Chondrocyte (in vitro differentiated cells): Measurements from ENCODE around the gene FAM120B. TPM values are rescaled to one million over a fixed set of nuclear protein-coding genes. Genes with fewer than 3 reads are reported as not detected.
"Not testable (repeated sequence)": the region's sequence is repeated elsewhere in the genome, so short reads cannot be mapped to it uniquely, and the experiment has no call there.

ENCODE experiments used
- DNase-seq: peaks from one replicate; pipeline ENCODE4 v3.0.0; 2021; ENCODE audit warnings: mixed read lengths, low spot score
- H3K27ac Mint-ChIP-seq: one replicate; pipeline ENCODE4 v1.8.0; 2021; ENCODE audit warnings: mild to moderate bottlenecking, moderate library complexity, mixed read lengths; ENCODE audit not compliant: unreplicated experiment
- H3K27me3 Mint-ChIP-seq: 2 replicates; pipeline ENCODE4 v1.8.0; 2021; ENCODE audit warnings: low read depth, mixed read lengths
- H3K36me3 Mint-ChIP-seq: 2 replicates; pipeline ENCODE4 v1.8.0; 2021; ENCODE audit warnings: low read depth, mixed read lengths
- H3K4me1 Mint-ChIP-seq: 2 replicates; pipeline ENCODE4 v1.8.0; 2021; ENCODE audit warnings: low read depth, mild to moderate bottlenecking, mixed read lengths
- H3K4me3 Mint-ChIP-seq: one replicate; pipeline ENCODE4 v1.8.0; 2021; ENCODE audit warnings: mild to moderate bottlenecking, moderate library complexity, mixed read lengths; ENCODE audit not compliant: unreplicated experiment
- H3K9me3 Mint-ChIP-seq: 2 replicates; pipeline ENCODE4 v1.8.0; 2021; ENCODE audit warnings: low read depth, mixed read lengths
- CTCF ChIP-seq: fragments of 200-600 bp; sonication (generic); IDR thresholded peaks from 2 replicates; pipeline ENCODE4 v1.5.0; 2021; ENCODE audit warnings: antibody characterized with exemption, mild to moderate bottlenecking, moderate library complexity
- total RNA-seq: library from RNA; stranded (reverse); gene quantifications from 3 replicates; pipeline ENCODE4 v1.2.1, GENCODE V29; 2021

Gene FAM120B
- total RNA-seq, 1 donor from 2014 or later = 26.8 TPM

GRCh38 chr6:170346649-170347048 lies 40.1 kb downstream of the FAM120B start:
- no peak overlapping the region for H3K27ac Mint-ChIP-seq
- peaks cover 13% of the 10 kb centered on the region for H3K9me3 Mint-ChIP-seq
- no peak for DNase-seq
- H3K36me3 Mint-ChIP-seq = peaks cover 30% of the 10 kb centered on the region
- H3K4me1 Mint-ChIP-seq = peaks cover 31% of the 10 kb centered on the region
- H3K27me3 Mint-ChIP-seq = no peaks in the 10 kb centered on the region
- H3K4me3 Mint-ChIP-seq = no peak overlapping the region
- TF ChIP-seq CTCF = no peak

GRCh38 chr6:170347091-170347490 lies 40.5 kb downstream of the FAM120B start:
- Mint-ChIP-seq H3K4me1 (peaks cover 31% of the 10 kb centered on the region), H3K27me3 (no peaks in the 10 kb centered on the region), H3K4me3 (no peak overlapping the region), H3K27ac (peak overlapping the region; percentile 25), H3K9me3 (peaks cover 17% of the 10 kb centered on the region), H3K36me3 (peaks cover 33% of the 10 kb centered on the region)
- no peak for DNase-seq
- TF ChIP-seq CTCF = no peak

- Mint-ChIP-seq H3K4me3 (no peak overlapping the region), H3K9me3 (peaks cover 25% of the 10 kb centered on the region), H3K27me3 (no peaks in the 10 kb centered on the region), H3K36me3 (peaks cover 36% of the 10 kb centered on the region), H3K27ac (no peak overlapping the region), H3K4me1 (peaks cover 31% of the 10 kb centered on the region)
- TF ChIP-seq CTCF = no peak
- no peak for DNase-seq
These were observed 41.4 kb downstream of the FAM120B start for GRCh38 chr6:170347975-170348374.

- DNase-seq, H3K4me3 Mint-ChIP-seq, H3K27ac Mint-ChIP-seq, H3K27me3 Mint-ChIP-seq: not testable (repeated sequence)
- Mint-ChIP-seq H3K4me1 (peaks cover 11% of the 10 kb centered on the region), H3K36me3 (peaks cover 29% of the 10 kb centered on the region), H3K9me3 (peaks cover 41% of the 10 kb centered on the region)
These were observed 44.9 kb downstream of the FAM120B start for GRCh38 chr6:170351456-170351855.

GRCh38 chr6:170355190-170355589 lies 48.6 kb downstream of the FAM120B start:
- not testable (repeated sequence) for H3K4me1 Mint-ChIP-seq, DNase-seq, H3K4me3 Mint-ChIP-seq, H3K27ac Mint-ChIP-seq, H3K27me3 Mint-ChIP-seq
- peaks cover 28% of the 10 kb centered on the region for H3K36me3 Mint-ChIP-seq
- peaks cover 38% of the 10 kb centered on the region for H3K9me3 Mint-ChIP-seq

- peaks cover 38% of the 10 kb centered on the region for H3K9me3 Mint-ChIP-seq
- no peaks in the 10 kb centered on the region for H3K4me1 Mint-ChIP-seq
- no peak overlapping the region for H3K27ac Mint-ChIP-seq
- H3K4me3 Mint-ChIP-seq = no peak overlapping the region
- DNase-seq = no peak
- H3K36me3 Mint-ChIP-seq = peaks cover 27% of the 10 kb centered on the region
- TF ChIP-seq CTCF = no peak
- no peaks in the 10 kb centered on the region for H3K27me3 Mint-ChIP-seq
These were observed 49.1 kb downstream of the FAM120B start for GRCh38 chr6:170355661-170356060.
